KOPT-K1 (cell line): ENCODE data around the gene IL23R.

Experiments used
- H3K27ac ChIP-seq: fragments of 200-600 bp; sonication (generic); 2 replicates; pipeline ENCODE4 v1.5.1; 2016; ENCODE audit warnings: antibody characterized with exemption, mild to moderate bottlenecking, low read depth, low read length; ENCODE audit not compliant: poor library complexity, severe bottlenecking
- H3K36me3 ChIP-seq: fragments of 200-600 bp; sonication (generic); 2 replicates; pipeline ENCODE4 v1.5.1; 2017; ENCODE audit warnings: antibody characterized with exemption, mild to moderate bottlenecking, low read length, moderate library complexity; ENCODE audit not compliant: insufficient read depth
- H3K9me3 ChIP-seq: fragments of 200-600 bp; sonication (generic); 2 replicates; pipeline ENCODE4 v1.5.1; 2017; ENCODE audit warnings: antibody characterized with exemption, low read length, mild to moderate bottlenecking; ENCODE audit not compliant: insufficient read depth, poor library complexity, severe bottlenecking

Gene IL23R

GRCh38 chr1:67308136-67308535 lies 141.9 kb downstream of the IL23R start:
- Histone ChIP-seq H3K27ac (no peak overlapping the region), H3K9me3 (no peaks in the 10 kb centered on the region), H3K36me3 (no peaks in the 10 kb centered on the region)
